Chondrocyte (in vitro differentiated cells): Measurements from ENCODE around the gene ASIC1. TPM values are rescaled to one million over a fixed set of nuclear protein-coding genes. Genes with fewer than 3 reads are reported as not detected.

Source experiments
- DNase-seq: peaks from one replicate; pipeline ENCODE4 v3.0.0; 2021; ENCODE audit warnings: mixed read lengths, low spot score
- H3K27ac Mint-ChIP-seq: one replicate; pipeline ENCODE4 v1.8.0; 2021; ENCODE audit warnings: mild to moderate bottlenecking, moderate library complexity, mixed read lengths; ENCODE audit not compliant: unreplicated experiment
- H3K27me3 Mint-ChIP-seq: 2 replicates; pipeline ENCODE4 v1.8.0; 2021; ENCODE audit warnings: low read depth, mixed read lengths
- H3K36me3 Mint-ChIP-seq: 2 replicates; pipeline ENCODE4 v1.8.0; 2021; ENCODE audit warnings: low read depth, mixed read lengths
- H3K4me1 Mint-ChIP-seq: 2 replicates; pipeline ENCODE4 v1.8.0; 2021; ENCODE audit warnings: low read depth, mild to moderate bottlenecking, mixed read lengths
- H3K4me3 Mint-ChIP-seq: one replicate; pipeline ENCODE4 v1.8.0; 2021; ENCODE audit warnings: mild to moderate bottlenecking, moderate library complexity, mixed read lengths; ENCODE audit not compliant: unreplicated experiment
- H3K9me3 Mint-ChIP-seq: 2 replicates; pipeline ENCODE4 v1.8.0; 2021; ENCODE audit warnings: low read depth, mixed read lengths
- total RNA-seq: library from RNA; stranded (reverse); gene quantifications from 3 replicates; pipeline ENCODE4 v1.2.1, GENCODE V29; 2021
- TF ChIP-seq, protein P1 (sequence below): fragments of 200-600 bp; sonication (generic); IDR thresholded peaks from 2 replicates; pipeline ENCODE4 v1.5.0; 2021; ENCODE audit warnings: antibody characterized with exemption, mild to moderate bottlenecking, moderate library complexity

ASIC1 gene
- total RNA-seq, 1 donor from 2014 or later, result 3.9 TPM

DNA sequence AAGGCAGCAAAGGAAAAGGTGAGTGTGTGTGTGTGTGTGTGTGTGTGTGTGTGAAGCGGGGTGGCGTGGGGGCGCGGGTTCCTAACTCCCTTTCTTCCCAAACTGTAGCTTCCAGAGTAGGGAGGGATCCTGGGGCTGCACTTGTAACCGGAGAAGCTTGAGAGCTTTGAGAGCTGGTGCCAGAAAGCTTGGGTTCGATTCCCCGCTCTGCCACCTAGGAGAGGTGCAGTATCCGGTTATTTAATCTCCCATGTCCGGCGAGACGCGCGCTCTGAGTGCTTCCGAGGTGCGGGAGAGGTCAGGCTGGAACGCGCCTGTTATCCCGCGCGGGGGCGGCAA, 24.9 kb upstream of the ASIC1 start:
- Mint-ChIP-seq H3K4me1 (no peaks in the 10 kb centered on the region), H3K4me3 (no peak overlapping the region)

DNA sequence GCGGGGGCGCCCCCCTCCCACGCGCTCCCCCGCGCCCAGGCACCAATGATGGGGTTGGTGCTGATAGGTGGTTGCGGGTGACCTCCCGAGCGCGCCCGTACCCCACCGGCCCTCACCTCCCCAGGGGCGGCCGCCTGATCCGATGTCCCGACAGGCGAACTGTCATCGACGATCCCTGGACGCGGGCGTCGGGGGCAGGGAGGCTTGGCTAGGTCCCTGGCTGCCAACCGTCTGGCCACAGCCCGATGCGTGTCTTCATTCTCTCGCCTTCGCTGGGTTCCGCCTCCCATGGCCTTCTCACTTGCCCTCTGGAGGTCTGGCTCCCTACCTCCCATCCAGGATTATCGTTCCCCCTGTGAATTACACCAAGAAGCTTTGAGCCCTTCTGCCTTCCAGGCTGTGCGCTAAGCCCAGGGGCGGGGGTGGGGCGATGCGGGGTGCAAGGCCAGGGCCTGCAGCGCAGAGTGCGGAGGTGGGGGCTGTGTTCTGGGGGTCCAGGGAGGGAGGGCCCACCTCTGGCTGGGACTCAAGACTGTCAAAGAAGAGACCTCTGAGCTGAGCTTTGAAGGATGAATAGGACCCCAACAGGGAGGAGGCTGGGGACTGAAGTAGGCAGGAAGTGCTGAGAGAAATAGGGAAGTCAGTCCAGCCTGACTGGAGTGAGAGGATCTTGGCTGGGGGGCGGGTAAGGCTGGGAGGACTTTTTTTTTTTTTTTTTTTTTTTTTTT, 24.4 kb upstream of the ASIC1 start:
- Mint-ChIP-seq H3K9me3 (no peaks in the 10 kb centered on the region), H3K4me3 (no peak overlapping the region), H3K36me3 (no peaks in the 10 kb centered on the region), H3K4me1 (no peaks in the 10 kb centered on the region), H3K27me3 (peaks cover 5% of the 10 kb centered on the region), H3K27ac (no peak overlapping the region)
- TF ChIP-seq, protein P1, sequence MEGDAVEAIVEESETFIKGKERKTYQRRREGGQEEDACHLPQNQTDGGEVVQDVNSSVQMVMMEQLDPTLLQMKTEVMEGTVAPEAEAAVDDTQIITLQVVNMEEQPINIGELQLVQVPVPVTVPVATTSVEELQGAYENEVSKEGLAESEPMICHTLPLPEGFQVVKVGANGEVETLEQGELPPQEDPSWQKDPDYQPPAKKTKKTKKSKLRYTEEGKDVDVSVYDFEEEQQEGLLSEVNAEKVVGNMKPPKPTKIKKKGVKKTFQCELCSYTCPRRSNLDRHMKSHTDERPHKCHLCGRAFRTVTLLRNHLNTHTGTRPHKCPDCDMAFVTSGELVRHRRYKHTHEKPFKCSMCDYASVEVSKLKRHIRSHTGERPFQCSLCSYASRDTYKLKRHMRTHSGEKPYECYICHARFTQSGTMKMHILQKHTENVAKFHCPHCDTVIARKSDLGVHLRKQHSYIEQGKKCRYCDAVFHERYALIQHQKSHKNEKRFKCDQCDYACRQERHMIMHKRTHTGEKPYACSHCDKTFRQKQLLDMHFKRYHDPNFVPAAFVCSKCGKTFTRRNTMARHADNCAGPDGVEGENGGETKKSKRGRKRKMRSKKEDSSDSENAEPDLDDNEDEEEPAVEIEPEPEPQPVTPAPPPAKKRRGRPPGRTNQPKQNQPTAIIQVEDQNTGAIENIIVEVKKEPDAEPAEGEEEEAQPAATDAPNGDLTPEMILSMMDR, result no peak
- no peak for DNase-seq

More for the DNA sequence above, 24.9 kb upstream of the ASIC1 start:
- no peak for DNase-seq
- peaks cover 5% of the 10 kb centered on the region for H3K27me3 Mint-ChIP-seq
- H3K27ac Mint-ChIP-seq, result no peak overlapping the region
- no peaks in the 10 kb centered on the region for H3K36me3 Mint-ChIP-seq
- TF ChIP-seq, protein P1, result no peak
- H3K9me3 Mint-ChIP-seq, result no peaks in the 10 kb centered on the region

DNA sequence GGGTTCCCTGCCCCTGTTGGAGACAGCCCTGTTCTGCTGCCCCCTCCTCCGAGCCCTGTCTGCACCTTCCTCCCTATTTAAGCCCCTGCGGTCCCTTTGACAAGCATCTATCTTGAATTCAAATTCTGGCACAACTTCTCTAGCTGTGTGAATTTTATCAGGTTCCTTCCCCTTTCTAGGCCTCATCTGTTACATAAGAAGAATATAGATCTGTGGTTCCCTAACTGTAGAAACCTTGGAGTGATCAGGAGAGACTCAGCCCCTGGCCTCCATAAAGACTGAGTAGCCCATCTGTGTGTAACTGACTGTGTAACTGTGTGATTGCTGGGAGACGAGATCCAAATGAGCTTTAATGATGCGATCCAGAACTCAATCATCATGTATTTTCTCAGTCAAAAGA, 19.1 kb upstream of the ASIC1 start:
- TF ChIP-seq, protein P1, result no peak
- Mint-ChIP-seq H3K9me3 (no peaks in the 10 kb centered on the region), H3K4me1 (no peaks in the 10 kb centered on the region), H3K36me3 (no peaks in the 10 kb centered on the region), H3K4me3 (no peak overlapping the region), H3K27me3 (peaks cover 8% of the 10 kb centered on the region), H3K27ac (no peak overlapping the region)
- no peak for DNase-seq

DNA sequence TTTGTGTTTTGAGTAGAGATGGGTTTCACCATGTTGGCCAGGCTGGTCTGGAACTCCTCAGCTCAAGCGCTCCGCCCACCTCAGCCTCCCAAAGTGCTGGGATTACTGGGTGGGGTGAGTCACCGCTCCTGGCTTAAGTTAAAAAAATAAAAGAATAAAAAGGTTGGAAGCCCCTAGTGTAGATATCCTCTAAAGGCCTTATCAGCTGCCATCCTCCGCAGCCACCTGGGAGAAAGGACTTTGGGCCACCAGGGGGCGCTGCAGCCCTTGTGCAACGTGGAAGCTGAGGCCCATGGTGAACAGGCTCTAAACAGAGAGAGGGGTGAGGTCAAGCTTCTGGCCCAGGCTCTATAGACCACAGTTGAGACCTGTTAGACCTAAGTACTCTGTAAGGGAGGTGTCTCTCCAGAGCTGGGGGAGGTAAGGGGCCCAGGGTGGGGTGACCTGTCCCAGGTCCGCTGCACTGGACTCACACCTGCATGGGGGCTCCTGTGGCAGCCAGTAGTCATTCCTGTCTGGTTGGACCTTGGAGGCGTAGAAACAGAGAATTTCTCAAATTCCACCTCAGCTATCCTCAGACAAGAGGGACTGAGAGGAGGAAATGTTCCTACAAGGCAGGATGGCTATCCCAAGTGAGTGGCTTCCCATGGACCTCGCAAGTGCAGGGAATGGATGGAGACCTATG, 18.1 kb upstream of the ASIC1 start:
- DNase-seq, result no peak
- H3K27ac Mint-ChIP-seq, result no peak overlapping the region
- H3K27me3 Mint-ChIP-seq, result peaks cover 8% of the 10 kb centered on the region
- H3K4me3 Mint-ChIP-seq, result no peak overlapping the region
- TF ChIP-seq, protein P1, result peak; percentile 88
- no peaks in the 10 kb centered on the region for H3K36me3 Mint-ChIP-seq
- no peaks in the 10 kb centered on the region for H3K4me1 Mint-ChIP-seq
- H3K9me3 Mint-ChIP-seq, result no peaks in the 10 kb centered on the region

DNA sequence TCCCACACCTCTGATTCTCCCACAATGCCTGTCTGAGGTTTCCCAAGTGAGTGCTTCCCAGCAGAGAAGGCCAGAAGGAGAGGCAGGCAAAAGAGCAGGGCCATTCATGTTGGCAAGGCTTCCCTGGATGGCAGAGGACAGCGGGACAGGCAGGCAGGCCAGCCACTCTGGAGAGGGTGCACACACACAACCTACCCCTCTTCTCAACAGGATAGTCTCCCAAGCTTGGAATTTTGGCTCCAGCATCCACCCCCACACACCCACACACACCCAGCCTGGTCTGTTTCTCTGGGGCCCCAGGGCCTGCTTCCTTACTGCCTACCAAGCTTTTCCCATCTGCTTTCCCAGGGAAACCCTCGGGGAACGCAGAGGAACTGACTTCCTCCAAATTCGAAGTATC, 16.7 kb upstream of the ASIC1 start:
- H3K4me1 Mint-ChIP-seq, result no peaks in the 10 kb centered on the region
- no peaks in the 10 kb centered on the region for H3K9me3 Mint-ChIP-seq
- H3K27ac Mint-ChIP-seq, result no peak overlapping the region
- H3K27me3 Mint-ChIP-seq, result peaks cover 8% of the 10 kb centered on the region
- no peak for DNase-seq
- TF ChIP-seq, protein P1, result no peak
- no peak overlapping the region for H3K4me3 Mint-ChIP-seq
- H3K36me3 Mint-ChIP-seq, result no peaks in the 10 kb centered on the region
